ENCODE results near the gene ELN.

GRCh38 chr7:73997056-73997455 lies 30.9 kb upstream of the ELN start:
- TF ChIP-seq, protein P1, sequence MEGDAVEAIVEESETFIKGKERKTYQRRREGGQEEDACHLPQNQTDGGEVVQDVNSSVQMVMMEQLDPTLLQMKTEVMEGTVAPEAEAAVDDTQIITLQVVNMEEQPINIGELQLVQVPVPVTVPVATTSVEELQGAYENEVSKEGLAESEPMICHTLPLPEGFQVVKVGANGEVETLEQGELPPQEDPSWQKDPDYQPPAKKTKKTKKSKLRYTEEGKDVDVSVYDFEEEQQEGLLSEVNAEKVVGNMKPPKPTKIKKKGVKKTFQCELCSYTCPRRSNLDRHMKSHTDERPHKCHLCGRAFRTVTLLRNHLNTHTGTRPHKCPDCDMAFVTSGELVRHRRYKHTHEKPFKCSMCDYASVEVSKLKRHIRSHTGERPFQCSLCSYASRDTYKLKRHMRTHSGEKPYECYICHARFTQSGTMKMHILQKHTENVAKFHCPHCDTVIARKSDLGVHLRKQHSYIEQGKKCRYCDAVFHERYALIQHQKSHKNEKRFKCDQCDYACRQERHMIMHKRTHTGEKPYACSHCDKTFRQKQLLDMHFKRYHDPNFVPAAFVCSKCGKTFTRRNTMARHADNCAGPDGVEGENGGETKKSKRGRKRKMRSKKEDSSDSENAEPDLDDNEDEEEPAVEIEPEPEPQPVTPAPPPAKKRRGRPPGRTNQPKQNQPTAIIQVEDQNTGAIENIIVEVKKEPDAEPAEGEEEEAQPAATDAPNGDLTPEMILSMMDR (IDR thresholded peaks at IDR 0.05; ENCODE audit: low read depth, low read length), result no peak
- TF ChIP-seq EZH2phosphoT487 (IDR thresholded peaks at IDR 0.05; ENCODE audit: low read depth), result no peak
